SU-DHL-6 (cell line): Measurements from ENCODE around the gene POU6F2.

ENCODE experiments used
- H2AFZ ChIP-seq: fragments of 200-600 bp; sonication (generic); 2 replicates; pipeline ENCODE4 v1.6.1; 2014; ENCODE audit warnings: low read depth, mild to moderate bottlenecking, moderate library complexity, mixed read lengths, antibody characterized with exemption, low read length; ENCODE audit not compliant: severe bottlenecking
- H3F3A ChIP-seq: fragments of 200-600 bp; shearing (Covaris generic); 2 replicates; pipeline ENCODE4 v1.6.0; 2016; ENCODE audit warnings: antibody characterized with exemption, mild to moderate bottlenecking; ENCODE audit not compliant: insufficient read depth
- H3K27ac ChIP-seq: fragments of 200-600 bp; sonication (generic); 2 replicates; pipeline ENCODE4 v1.5.1; 2016; ENCODE audit warnings: low read depth, mild to moderate bottlenecking, low read length, moderate library complexity, mixed read lengths
- H3K27me3 ChIP-seq: fragments of 200-600 bp; sonication (generic), shearing (Covaris generic); 2 replicates; pipeline ENCODE4 v1.6.0; 2014; ENCODE audit warnings: mild to moderate bottlenecking, low read length
- H3K36me3 ChIP-seq: fragments of 200-600 bp; sonication (generic); 2 replicates; pipeline ENCODE4 v1.6.1; 2014; ENCODE audit warnings: mild to moderate bottlenecking, low read length, mixed read lengths
- H3K4me2 ChIP-seq: fragments of 300-600, 200-600 bp; shearing (Covaris generic), sonication (generic); 2 replicates; pipeline ENCODE4 v1.6.0; 2014; ENCODE audit warnings: low read length, low read depth, mild to moderate bottlenecking; ENCODE audit not compliant: poor library complexity, severe bottlenecking
- H3K4me3 ChIP-seq: fragments of 200-600 bp; sonication (generic); 2 replicates; pipeline ENCODE4 v1.5.1; 2014; ENCODE audit warnings: antibody characterized with exemption, low read length, mild to moderate bottlenecking, mixed read lengths; ENCODE audit not compliant: insufficient read depth, poor library complexity, severe bottlenecking
- H3K79me2 ChIP-seq: fragments of 200-600 bp; sonication (generic); 2 replicates; pipeline ENCODE4 v1.6.1; 2014; ENCODE audit warnings: mild to moderate bottlenecking, low read length, moderate library complexity; ENCODE audit not compliant: insufficient read depth
- H3K9ac ChIP-seq: fragments of 200-600 bp; sonication (generic); 2 replicates; pipeline ENCODE4 v1.7.0; 2014; ENCODE audit warnings: mild to moderate bottlenecking, low read length
- H3K9me2 ChIP-seq: fragments of 200-600 bp; sonication (generic); replicated peaks from 2 replicates; pipeline ENCODE4 v1.6.1; 2014; ENCODE audit warnings: low read length; ENCODE audit not compliant: insufficient read depth
- H3K9me3 ChIP-seq: fragments of 200-600 bp; sonication (generic); 2 replicates; pipeline ENCODE4 v1.6.1; 2014; ENCODE audit warnings: low read length, mixed read lengths; ENCODE audit not compliant: insufficient read depth
- H4K20me1 ChIP-seq: fragments of 200-600 bp; sonication (generic); 2 replicates; pipeline ENCODE4 v1.6.1; 2014; ENCODE audit warnings: low read depth, mild to moderate bottlenecking, antibody characterized with exemption, low read length, moderate library complexity, mixed read lengths
- CTCF ChIP-seq: fragments of 200-600 bp; sonication (generic); IDR thresholded peaks from one replicate; pipeline ENCODE4 v1.5.1; 2017; ENCODE audit warnings: antibody characterized with exemption, mild to moderate bottlenecking, low read length, moderate library complexity; ENCODE audit not compliant: insufficient read depth, poor library complexity, severe bottlenecking
- EZH2phosphoT487 ChIP-seq: fragments of 200-600 bp; sonication (generic), shearing (Covaris generic); conservative IDR thresholded peaks from 2 replicates; pipeline ENCODE4 v1.6.1; 2018; ENCODE audit warnings: mild to moderate bottlenecking, antibody characterized with exemption, low read length, moderate library complexity, mixed read lengths

POU6F2 gene

GRCh38 chr7:39313974-39314373, 336.3 kb downstream of the POU6F2 start:
- no peaks in the 10 kb centered on the region for H3K79me2 ChIP-seq
- H3K4me3 ChIP-seq, result no peak overlapping the region
- H3K27me3 ChIP-seq, result no peaks in the 10 kb centered on the region
- no peaks in the 10 kb centered on the region for H4K20me1 ChIP-seq
- H3K27ac ChIP-seq, result no peak overlapping the region
- H3K36me3 ChIP-seq, result no peaks in the 10 kb centered on the region
- H3K9ac ChIP-seq, result no peak overlapping the region
- H3K4me2 ChIP-seq, result no peak overlapping the region
- no peak for TF ChIP-seq EZH2phosphoT487
- no peaks in the 10 kb centered on the region for H3K9me3 ChIP-seq
- no peaks in the 10 kb centered on the region for H3K9me2 ChIP-seq
- no peak overlapping the region for H2AFZ ChIP-seq
- H3F3A ChIP-seq, result no peaks in the 10 kb centered on the region

GRCh38 chr7:39317107-39317506, 339.4 kb downstream of the POU6F2 start:
- Histone ChIP-seq H3K27me3 (no peaks in the 10 kb centered on the region), H3K4me2 (no peak overlapping the region), H3K27ac (no peak overlapping the region), H2AFZ (no peak overlapping the region), H3K36me3 (no peaks in the 10 kb centered on the region), H4K20me1 (no peaks in the 10 kb centered on the region), H3K79me2 (no peaks in the 10 kb centered on the region), H3K4me3 (no peak overlapping the region), H3K9me3 (no peaks in the 10 kb centered on the region), H3K9me2 (no peaks in the 10 kb centered on the region), H3F3A (no peaks in the 10 kb centered on the region), H3K9ac (no peak overlapping the region)
- TF ChIP-seq EZH2phosphoT487 (no peak), CTCF (no peak)

- no peaks in the 10 kb centered on the region for H4K20me1 ChIP-seq
- H3K27me3 ChIP-seq, result no peaks in the 10 kb centered on the region
- no peak overlapping the region for H3K27ac ChIP-seq
- no peak overlapping the region for H3K9ac ChIP-seq
- no peaks in the 10 kb centered on the region for H3K9me3 ChIP-seq
- no peaks in the 10 kb centered on the region for H3K36me3 ChIP-seq
- no peaks in the 10 kb centered on the region for H3K79me2 ChIP-seq
- no peak for TF ChIP-seq CTCF
- no peak for TF ChIP-seq EZH2phosphoT487
- no peak overlapping the region for H3K4me3 ChIP-seq
- H3K4me2 ChIP-seq, result no peak overlapping the region
- H3K9me2 ChIP-seq, result no peaks in the 10 kb centered on the region
- H2AFZ ChIP-seq, result no peak overlapping the region
- no peaks in the 10 kb centered on the region for H3F3A ChIP-seq
Observed at GRCh38 chr7:39317896-39318295, 340.2 kb downstream of the POU6F2 start.

- Histone ChIP-seq H3K9me2 (no peaks in the 10 kb centered on the region), H3K4me3 (no peak overlapping the region), H3K79me2 (no peaks in the 10 kb centered on the region), H3K9ac (no peak overlapping the region), H3K4me2 (no peak overlapping the region), H3K9me3 (no peaks in the 10 kb centered on the region), H3F3A (no peaks in the 10 kb centered on the region), H3K27me3 (no peaks in the 10 kb centered on the region), H3K27ac (no peak overlapping the region), H2AFZ (no peak overlapping the region), H4K20me1 (no peaks in the 10 kb centered on the region), H3K36me3 (no peaks in the 10 kb centered on the region)
- no peak for TF ChIP-seq EZH2phosphoT487
- TF ChIP-seq CTCF, result no peak
Observed at GRCh38 chr7:39321245-39321644, 343.5 kb downstream of the POU6F2 start.
